GM12878 (cell line): ENCODE results near the gene MAP3K4. TPM values are rescaled to one million over a fixed set of nuclear protein-coding genes. Genes with fewer than 3 reads are reported as not detected.

Source experiments
- ATAC-seq: fragments of 200-7000 bp; cut with Tn5 transposase; 3 replicates; pipeline ENCODE4 v1.9.1; 2020; ENCODE audit warnings: mild to moderate bottlenecking, moderate library complexity
- BruUV-seq: library from RNA; stranded (reverse); fragments of 400-500 nt; replicated peaks from 2 replicates; lab custom pipeline; 2021; lab: Mats Ljungman, UMichigan
- CTCF ChIA-PET: fragments of 300-600 bp; sonication (Branson Sonifier 250); formaldehyde crosslinking; extraction: SDS; loops from one replicate; lab custom pipeline; 2021; ENCODE audit warnings: inconsistent platforms; lab: Yijun Ruan, JAX
- POLR2A ChIA-PET: fragments of 350-600 bp; formaldehyde crosslinking; extraction: SDS; loops from one replicate; lab custom pipeline; 2021; ENCODE audit warnings: inconsistent platforms; lab: Charles Lee
- RAD21 ChIA-PET: fragments of 300-600 bp; sonication (Branson Sonifier 250); formaldehyde crosslinking; loops from one replicate; lab custom pipeline; 2023; ENCODE audit warnings: antibody characterized with exemption; ENCODE audit not compliant: unreplicated experiment; lab: Charles Lee
- SMC1A ChIA-PET: fragments of 300-600 bp; sonication (Branson Sonifier 250); formaldehyde crosslinking; loops from one replicate; lab custom pipeline; 2023; ENCODE audit not compliant: unreplicated experiment, uncharacterized antibody; lab: Charles Lee
- DNase-seq: peaks from one replicate; pipeline ENCODE4 v3.0.0-alpha.2; 2011; ENCODE audit warnings: low read depth, low spot score
- FAIRE-seq: peaks from 3 replicates; lab custom pipeline; 2011; peaks lifted over from hg19 to GRCh38; lab: Jason Lieb, UNC
- H2AFZ ChIP-seq: 2 replicates; pipeline ENCODE4 v1.6.0; 2011; ENCODE audit warnings: low read depth, low read length, control low read depth; ENCODE audit not compliant: control insufficient read depth
- H3K27ac ChIP-seq: 2 replicates; pipeline ENCODE4 v1.5.1; 2011; ENCODE audit warnings: control low read depth; ENCODE audit not compliant: control insufficient read depth, insufficient read depth
- H3K27me3 ChIP-seq, 2 experiments: replicated peaks in 1 of 2; 2 replicates each; pipeline versions ENCODE4 v1.6.0 to v1.6.1; 2011; ENCODE audit warnings: low read length in 1 of 2; ENCODE audit not compliant: control insufficient read depth in 2 of 2, insufficient read depth in 2 of 2
- H3K36me3 ChIP-seq, 2 experiments: 2 replicates each; pipeline ENCODE4 v1.5.1; 2011; ENCODE audit warnings: low read length in 1 of 2; ENCODE audit not compliant: control insufficient read depth in 2 of 2, insufficient read depth in 2 of 2
- H3K4me1 ChIP-seq: 2 replicates; pipeline ENCODE4 v1.6.1; 2011; ENCODE audit warnings: mild to moderate bottlenecking, low read length, moderate library complexity, mixed read lengths; ENCODE audit not compliant: control insufficient read depth, insufficient read depth
- H3K4me2 ChIP-seq: 2 replicates; pipeline ENCODE4 v1.6.0; 2011; ENCODE audit warnings: control low read depth; ENCODE audit not compliant: control insufficient read depth, insufficient read depth
- H3K4me3 ChIP-seq: fragments of 200-600 bp; sonication (generic); 2 replicates; pipeline ENCODE4 v1.5.1; 2016
- H3K79me2 ChIP-seq: 2 replicates; pipeline ENCODE4 v1.6.0; 2011; ENCODE audit warnings: low read length; ENCODE audit not compliant: control insufficient read depth, insufficient read depth
- H3K9ac ChIP-seq: 2 replicates; pipeline ENCODE4 v1.8.0; 2011; ENCODE audit warnings: low read length, control low read depth, mixed read lengths; ENCODE audit not compliant: control insufficient read depth, insufficient read depth
- H3K9me3 ChIP-seq: replicated peaks from 3 replicates; pipeline ENCODE4 v1.5.1; 2011; ENCODE audit warnings: mild to moderate bottlenecking, low read length; ENCODE audit not compliant: control insufficient read depth, insufficient read depth
- H4K20me1 ChIP-seq: 2 replicates; pipeline ENCODE4 v1.6.0; 2011; ENCODE audit not compliant: control insufficient read depth, insufficient read depth
- CHD2 ChIP-seq: IDR thresholded peaks from 2 replicates; pipeline ENCODE4 v1.6.1; 2011; ENCODE audit warnings: low read depth, low read length, improper control_type of control experiment, borderline replicate concordance
- DPF2 ChIP-seq: fragments of 450-650 bp; IDR thresholded peaks from 2 replicates; pipeline ENCODE4 v1.6.1; 2017; ENCODE audit warnings: mild to moderate bottlenecking
- HDGF ChIP-seq: fragments of 450-650 bp; IDR thresholded peaks from 2 replicates; pipeline ENCODE4 v1.6.1; 2016; ENCODE audit warnings: antibody characterized with exemption
- POLR2A ChIP-seq: IDR thresholded peaks from 2 replicates; pipeline ENCODE4 v1.6.1; 2011; ENCODE audit warnings: low read depth, mild to moderate bottlenecking, low read length
- SIN3A ChIP-seq: IDR thresholded peaks from 2 replicates; pipeline ENCODE4 v1.6.1; 2012; ENCODE audit warnings: low read depth, low read length, improper control_type of control experiment
- WGBS: methylation state at CpG from one replicate; pipeline ENCODE4 v1.1.6; 2016; ENCODE audit warnings: low lambda C conversion rate; ENCODE audit not compliant: insufficient replicate concordance, insufficient coverage; ENCODE audit errors: missing lambda C conversion rate; 5-methylcytosine and 5-hydroxymethylcytosine counted together
- in situ Hi-C: fragments of 300-500 bp; cut with MboI; formaldehyde crosslinking; loops from 9 replicates; pipeline ENCODE4 v1.14.3; 2018; ENCODE audit warnings: mixed read lengths
- intact Hi-C: fragments of 100-400 bp; cut with micrococcal nuclease; formaldehyde crosslinking; loops from one replicate; pipeline ENCODE4 v1.14.2; 2022; ENCODE audit not compliant: unreplicated experiment
- polyA plus RNA-seq, 11 experiments: library from polyadenylated mRNA; depleted of rRNA in 4 of 11; unstranded in 6 of 11; stranded (reverse) in 5 of 11; fragments of >200 nt; fragmentation: Nextera tagmentation in 4 of 11; fragmentation: Illumina TruSeq in 1 of 11; extraction: Ambion mirVana in 4 of 11; extraction: Trizol in 1 of 11; gene quantifications; 1 replicate in 1 of 11; 2 replicates in 10 of 11; pipeline versions ENCODE4 v1.2.1 to v1.2.3, GENCODE V29; 2011 to 2016; ENCODE audit warnings: inconsistent platforms in 2 of 11, missing spikeins in 2 of 11, low read depth in 1 of 11
- total RNA-seq, 4 experiments: library from RNA; depleted of rRNA in 3 of 4; stranded (reverse); fragments of >200 nt in 3 of 4; fragmentation: Illumina TruSeq in 1 of 4; extraction: Trizol in 1 of 4; gene quantifications; 2 replicates each; pipeline versions ENCODE4 v1.2.1 to v1.2.3, GENCODE V29; 2013 to 2021
- TF ChIP-seq, protein P1 (sequence below): fragments of 450-650 bp; IDR thresholded peaks from 2 replicates; pipeline ENCODE4 v1.6.1; 2016; ENCODE audit warnings: mild to moderate bottlenecking
- TF ChIP-seq, protein P2 (sequence below): fragments of 450-650 bp; IDR thresholded peaks from 2 replicates; pipeline ENCODE4 v1.6.1; 2016; ENCODE audit warnings: mild to moderate bottlenecking, moderate library complexity, borderline replicate concordance

Gene MAP3K4
- total and polyA plus RNA-seq, 10 of the 15 experiments (the other 5 are each of a cell fraction or from before 2014, with no cell fraction given) = 14.0 to 44.5 (median 23.1) TPM

DNA sequence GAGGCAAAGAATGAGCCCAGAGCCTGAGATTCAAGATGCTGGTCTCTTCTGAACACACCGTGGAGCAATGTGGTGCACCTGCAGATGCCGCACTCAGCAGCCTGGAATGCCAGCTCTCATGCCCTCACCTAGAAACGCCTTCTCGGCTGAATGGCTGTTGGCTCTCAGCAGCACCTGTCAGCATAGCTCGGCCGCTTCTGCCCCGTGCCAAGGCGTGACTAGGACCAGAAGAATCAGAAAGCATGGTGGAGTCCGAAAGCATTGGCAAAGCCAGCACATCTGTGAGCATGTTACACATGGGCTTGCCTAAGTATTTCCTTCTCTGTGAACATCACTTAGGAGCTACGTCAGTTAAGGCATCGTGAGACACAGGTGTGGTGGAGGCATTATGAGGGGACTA lies 140.8 kb downstream of the MAP3K4 start:
- ATAC-seq = no peak
- H3K36me3 ChIP-seq = peaks cover 1 to 6% of the 10 kb centered on the region in 2 experiments; a peak in 3 of 4 replicates
- BruUV-seq = no TSS peak
- in situ Hi-C loops (loop anchor here (25.0 kb wide), 1 partner anchor 230 kb away; no protein-coding TSS in a partner anchor), intact Hi-C loops (no loop called here)
- H3K4me2 ChIP-seq = no peak overlapping the region
- ChIA-PET CTCF (no interaction called here), POLR2A (no interaction called here), RAD21 (no interaction called here), SMC1A (interaction anchor here (0.7 to 1.0 kb wide), 2 partner anchors 8 to 93 kb away, joined by 3 to 4 read pairs; no protein-coding TSS in a partner anchor)
- no peak overlapping the region for H3K27ac ChIP-seq
- no peak for FAIRE-seq
- H3K79me2 ChIP-seq = no peaks in the 10 kb centered on the region
- H4K20me1 ChIP-seq = no peaks in the 10 kb centered on the region; the same call in 1 of the 2 replicates
- TF ChIP-seq, protein P1, sequence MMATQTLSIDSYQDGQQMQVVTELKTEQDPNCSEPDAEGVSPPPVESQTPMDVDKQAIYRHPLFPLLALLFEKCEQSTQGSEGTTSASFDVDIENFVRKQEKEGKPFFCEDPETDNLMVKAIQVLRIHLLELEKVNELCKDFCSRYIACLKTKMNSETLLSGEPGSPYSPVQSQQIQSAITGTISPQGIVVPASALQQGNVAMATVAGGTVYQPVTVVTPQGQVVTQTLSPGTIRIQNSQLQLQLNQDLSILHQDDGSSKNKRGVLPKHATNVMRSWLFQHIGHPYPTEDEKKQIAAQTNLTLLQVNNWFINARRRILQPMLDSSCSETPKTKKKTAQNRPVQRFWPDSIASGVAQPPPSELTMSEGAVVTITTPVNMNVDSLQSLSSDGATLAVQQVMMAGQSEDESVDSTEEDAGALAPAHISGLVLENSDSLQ = no peak
- TF ChIP-seq POLR2A (0 out of 2 replicates have a peak, but pooled peaks have one; percentile 22), SIN3A (no peak), CHD2 (no peak), HDGF (no peak), DPF2 (no peak)
- TF ChIP-seq, protein P2, sequence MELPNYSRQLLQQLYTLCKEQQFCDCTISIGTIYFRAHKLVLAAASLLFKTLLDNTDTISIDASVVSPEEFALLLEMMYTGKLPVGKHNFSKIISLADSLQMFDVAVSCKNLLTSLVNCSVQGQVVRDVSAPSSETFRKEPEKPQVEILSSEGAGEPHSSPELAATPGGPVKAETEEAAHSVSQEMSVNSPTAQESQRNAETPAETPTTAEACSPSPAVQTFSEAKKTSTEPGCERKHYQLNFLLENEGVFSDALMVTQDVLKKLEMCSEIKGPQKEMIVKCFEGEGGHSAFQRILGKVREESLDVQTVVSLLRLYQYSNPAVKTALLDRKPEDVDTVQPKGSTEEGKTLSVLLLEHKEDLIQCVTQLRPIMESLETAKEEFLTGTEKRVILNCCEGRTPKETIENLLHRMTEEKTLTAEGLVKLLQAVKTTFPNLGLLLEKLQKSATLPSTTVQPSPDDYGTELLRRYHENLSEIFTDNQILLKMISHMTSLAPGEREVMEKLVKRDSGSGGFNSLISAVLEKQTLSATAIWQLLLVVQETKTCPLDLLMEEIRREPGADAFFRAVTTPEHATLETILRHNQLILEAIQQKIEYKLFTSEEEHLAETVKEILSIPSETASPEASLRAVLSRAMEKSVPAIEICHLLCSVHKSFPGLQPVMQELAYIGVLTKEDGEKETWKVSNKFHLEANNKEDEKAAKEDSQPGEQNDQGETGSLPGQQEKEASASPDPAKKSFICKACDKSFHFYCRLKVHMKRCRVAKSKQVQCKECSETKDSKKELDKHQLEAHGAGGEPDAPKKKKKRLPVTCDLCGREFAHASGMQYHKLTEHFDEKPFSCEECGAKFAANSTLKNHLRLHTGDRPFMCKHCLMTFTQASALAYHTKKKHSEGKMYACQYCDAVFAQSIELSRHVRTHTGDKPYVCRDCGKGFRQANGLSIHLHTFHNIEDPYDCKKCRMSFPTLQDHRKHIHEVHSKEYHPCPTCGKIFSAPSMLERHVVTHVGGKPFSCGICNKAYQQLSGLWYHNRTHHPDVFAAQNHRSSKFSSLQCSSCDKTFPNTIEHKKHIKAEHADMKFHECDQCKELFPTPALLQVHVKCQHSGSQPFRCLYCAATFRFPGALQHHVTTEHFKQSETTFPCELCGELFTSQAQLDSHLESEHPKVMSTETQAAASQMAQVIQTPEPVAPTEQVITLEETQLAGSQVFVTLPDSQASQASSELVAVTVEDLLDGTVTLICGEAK = no peak
- H3K9me3 ChIP-seq = no peaks in the 10 kb centered on the region
- H3K4me3 ChIP-seq = no peak overlapping the region
- WGBS = 98% methylated on average over 11 of the region's 11 CpGs
- no peak overlapping the region for H2AFZ ChIP-seq
- H3K9ac ChIP-seq = no peak overlapping the region
- no peak for DNase-seq
- no peaks in the 10 kb centered on the region for H3K27me3 ChIP-seq
- H3K4me1 ChIP-seq = peaks cover 13% of the 10 kb centered on the region
